ENCODE measurements around the gene CH25H. TPM values are rescaled to one million over a fixed set of nuclear protein-coding genes. Genes with fewer than 3 reads are reported as not detected.

CH25H gene
- total RNA-seq, 2 experiments from 2014 or later, result 0.12 to 0.22 TPM

DNA sequence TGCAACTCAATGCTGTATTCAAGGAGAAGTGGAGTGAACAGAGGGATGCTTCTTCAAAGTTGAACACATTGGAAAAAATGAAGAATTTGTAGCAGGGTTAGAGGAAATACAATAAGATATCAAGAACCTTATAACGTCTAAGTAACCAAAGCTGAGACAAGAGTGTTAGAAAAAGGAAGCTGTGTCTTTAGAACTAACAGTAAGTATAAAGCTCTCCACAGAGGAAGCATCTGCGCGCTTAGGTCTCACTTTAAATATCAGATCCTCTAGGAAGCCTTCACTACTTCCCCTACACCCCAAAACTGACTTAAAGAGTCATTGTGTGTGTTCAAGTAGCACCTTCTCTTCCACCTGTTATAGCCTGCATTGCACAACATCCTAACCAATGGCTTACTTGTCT, 43.0 kb downstream of the CH25H start:
- Mint-ChIP-seq H3K27me3 (ENCODE audit: low read depth) (peaks cover 11% of the 10 kb centered on the region), H3K36me3 (ENCODE audit: low read depth) (no peaks in the 10 kb centered on the region), H3K27ac (peak overlapping the region; percentile 5), H3K4me1 (ENCODE audit: low read depth) (peaks cover 30% of the 10 kb centered on the region), H3K9me3 (no peaks in the 10 kb centered on the region), H3K4me3 (peak overlapping the region; percentile 33)
- intact Hi-C loops (cut with micrococcal nuclease), result loop anchor here (5.0 kb wide), 2 partner anchors 317 to 1072 kb away; no protein-coding TSS in a partner anchor
- peak; percentile 5 for DNase-seq
- CTCF ChIA-PET, result interaction anchor here (0.8 to 2.3 kb wide), 7 partner anchors 43 to 87 kb away, joined by 3 to 7 read pairs (median 4); partner anchors contain the start of genes CH25H and LIPA

DNA sequence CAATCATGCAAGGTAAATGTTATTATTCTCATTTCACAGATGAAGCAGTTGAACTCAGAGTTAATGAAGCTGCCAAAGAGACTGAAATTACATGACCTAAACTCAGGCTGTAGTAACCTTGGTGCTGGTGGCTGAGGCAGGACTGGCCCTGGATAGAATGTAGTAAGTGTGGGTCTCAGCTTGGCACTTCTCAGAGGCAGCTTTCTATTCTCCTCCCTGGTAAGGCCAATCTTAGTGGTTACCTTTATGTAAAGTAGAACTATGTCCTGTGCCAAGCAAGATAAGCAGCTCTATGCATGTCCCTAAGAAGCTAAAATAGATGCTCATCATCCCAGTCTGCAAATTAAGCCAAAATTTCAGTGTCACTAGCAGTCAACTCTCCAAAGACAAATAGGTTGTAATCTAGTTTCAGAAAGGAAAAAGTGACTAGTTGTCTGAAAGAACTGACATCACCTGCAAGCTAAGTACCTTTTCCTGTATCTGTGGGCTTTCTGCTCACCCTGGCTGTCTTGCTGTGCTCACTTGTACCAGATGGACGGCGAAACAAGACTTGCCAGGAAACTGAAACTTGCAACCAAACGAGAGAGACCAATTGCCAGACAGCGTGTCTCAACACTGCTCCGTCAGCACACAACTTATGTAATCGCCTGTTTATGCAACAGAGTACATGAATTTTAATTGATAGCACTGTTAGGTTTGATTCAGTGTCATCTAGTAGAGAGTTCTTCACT, 43.7 kb downstream of the CH25H start:
- Mint-ChIP-seq H3K9me3 (no peaks in the 10 kb centered on the region), H3K27me3 (ENCODE audit: low read depth) (peaks cover 7% of the 10 kb centered on the region), H3K36me3 (ENCODE audit: low read depth) (no peaks in the 10 kb centered on the region), H3K4me1 (ENCODE audit: low read depth) (peaks cover 36% of the 10 kb centered on the region), H3K27ac (peak overlapping the region; percentile 5), H3K4me3 (peak overlapping the region; percentile 33)
- peak; percentile 69 for DNase-seq
- CTCF ChIA-PET, result interaction anchor here (0.6 to 2.3 kb wide), 9 partner anchors 43 to 353 kb away, joined by 3 to 7 read pairs (median 4); partner anchors contain the start of genes CH25H and LIPA
- intact Hi-C loops (cut with micrococcal nuclease), result loop anchor here (1.0 to 5.0 kb wide), 9 partner anchors 44 to 1071 kb away; partner anchors contain the start of genes CH25H and FAS

DNA sequence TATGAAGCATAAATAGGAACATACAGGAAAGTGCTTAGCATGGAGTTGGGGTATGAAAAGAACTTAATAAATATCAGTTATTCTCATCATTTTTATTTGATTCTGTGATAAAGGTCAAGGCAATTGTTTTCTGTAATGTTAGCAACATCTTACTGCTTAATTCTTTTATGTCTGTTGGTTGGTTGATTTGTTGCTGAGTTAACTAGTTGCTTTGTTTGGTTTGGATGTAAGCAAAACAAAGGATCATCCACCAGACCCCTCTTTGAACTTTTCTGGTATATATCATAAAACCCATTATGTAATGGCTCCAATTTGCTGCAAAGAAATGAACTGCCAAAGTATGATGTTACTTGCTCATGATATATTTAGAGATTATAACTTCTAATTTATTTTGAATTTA, 44.5 kb downstream of the CH25H start:
- H3K36me3 Mint-ChIP-seq (ENCODE audit: low read depth), result no peaks in the 10 kb centered on the region
- no peak overlapping the region for H3K4me3 Mint-ChIP-seq
- H3K27ac Mint-ChIP-seq, result no peak overlapping the region
- DNase-seq, result no peak
- intact Hi-C loops (cut with micrococcal nuclease), result loop anchor here (2.0 to 5.0 kb wide), 4 partner anchors 315 to 1070 kb away; no protein-coding TSS in a partner anchor
- peaks cover 38% of the 10 kb centered on the region for H3K4me1 Mint-ChIP-seq (ENCODE audit: low read depth)
- peaks cover 7% of the 10 kb centered on the region for H3K27me3 Mint-ChIP-seq (ENCODE audit: low read depth)
- H3K9me3 Mint-ChIP-seq, result no peaks in the 10 kb centered on the region
- CTCF ChIA-PET, result interaction anchor here (0.6 to 2.3 kb wide), 3 partner anchors 51 to 352 kb away, joined by 3 to 7 read pairs (median 3); no protein-coding TSS in a partner anchor

DNA sequence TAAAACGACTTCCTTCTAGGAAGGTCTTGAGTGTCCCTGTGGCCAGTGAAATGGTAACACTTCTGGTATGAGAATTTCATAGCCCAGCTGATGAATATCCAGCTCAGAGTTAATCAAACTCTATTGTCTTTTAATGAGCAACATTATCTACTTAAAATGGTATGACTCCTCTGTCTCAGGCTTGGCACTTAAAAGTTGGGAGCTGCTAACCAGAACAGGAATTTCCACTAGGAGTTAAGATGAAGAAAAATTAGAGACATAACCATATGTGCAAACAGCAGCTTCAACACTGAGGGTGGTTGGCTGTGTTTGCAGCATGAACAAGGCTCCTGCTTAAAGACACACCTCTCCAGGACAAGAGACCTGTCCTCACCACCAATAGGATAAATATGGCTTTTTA, 46.8 kb downstream of the CH25H start:
- peaks cover 18% of the 10 kb centered on the region for H3K27me3 Mint-ChIP-seq (ENCODE audit: low read depth)
- no peaks in the 10 kb centered on the region for H3K36me3 Mint-ChIP-seq (ENCODE audit: low read depth)
- no peaks in the 10 kb centered on the region for H3K9me3 Mint-ChIP-seq
- DNase-seq, result no peak
- intact Hi-C loops (cut with micrococcal nuclease), result loop anchor here (5.0 kb wide), 2 partner anchors 313 to 1068 kb away; no protein-coding TSS in a partner anchor
- CTCF ChIA-PET, result no interaction called here
- H3K27ac Mint-ChIP-seq, result no peak overlapping the region
- peaks cover 30% of the 10 kb centered on the region for H3K4me1 Mint-ChIP-seq (ENCODE audit: low read depth)
- H3K4me3 Mint-ChIP-seq, result no peak overlapping the region

DNA sequence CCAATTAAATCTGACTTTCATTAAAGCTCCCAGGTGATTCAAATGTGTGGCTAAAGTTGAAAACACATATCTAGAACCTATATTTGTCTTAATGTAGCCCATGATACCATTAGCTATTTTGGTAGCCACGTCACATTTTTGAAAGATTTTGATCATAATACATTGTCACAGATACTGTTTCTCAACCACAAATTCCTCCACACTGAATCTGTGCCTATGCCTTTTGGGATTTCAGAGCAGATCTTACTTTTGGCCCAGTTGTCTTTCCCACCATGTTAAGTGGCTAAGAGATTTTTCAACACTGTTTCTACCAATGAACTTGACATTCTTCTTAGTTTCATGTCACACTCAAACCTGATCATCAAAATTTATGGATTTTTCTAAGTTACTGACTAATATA, 47.4 kb downstream of the CH25H start:
- no peak for DNase-seq
- Mint-ChIP-seq H3K4me1 (ENCODE audit: low read depth) (peaks cover 26% of the 10 kb centered on the region), H3K9me3 (no peaks in the 10 kb centered on the region), H3K27ac (no peak overlapping the region), H3K4me3 (no peak overlapping the region), H3K36me3 (ENCODE audit: low read depth) (no peaks in the 10 kb centered on the region), H3K27me3 (ENCODE audit: low read depth) (peaks cover 22% of the 10 kb centered on the region)
- CTCF ChIA-PET, result no interaction called here
- intact Hi-C loops (cut with micrococcal nuclease), result loop anchor here (5.0 kb wide), 2 partner anchors 312 to 1067 kb away; no protein-coding TSS in a partner anchor

DNA sequence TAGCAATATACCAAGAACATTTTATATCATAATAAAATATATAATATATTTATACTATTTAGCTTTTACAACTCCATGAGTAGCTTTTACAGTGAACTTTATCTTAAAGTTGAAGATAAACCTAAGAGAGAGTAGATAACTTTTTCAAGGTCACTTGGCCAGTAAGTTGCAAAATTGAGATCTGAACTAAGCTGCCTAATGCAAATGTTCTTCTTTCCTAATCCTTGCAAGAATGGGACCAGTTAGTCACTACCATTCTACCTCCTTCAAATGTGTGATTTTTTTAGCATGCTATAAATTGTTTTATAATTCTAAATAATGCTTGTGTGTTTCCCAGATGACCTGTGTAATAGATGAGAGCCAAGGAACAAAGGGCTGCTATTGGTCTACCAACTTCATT, 47.8 kb downstream of the CH25H start:
- Mint-ChIP-seq H3K27me3 (ENCODE audit: low read depth) (peaks cover 26% of the 10 kb centered on the region), H3K4me1 (ENCODE audit: low read depth) (peaks cover 21% of the 10 kb centered on the region), H3K4me3 (no peak overlapping the region), H3K9me3 (no peaks in the 10 kb centered on the region), H3K36me3 (ENCODE audit: low read depth) (no peaks in the 10 kb centered on the region), H3K27ac (no peak overlapping the region)
- DNase-seq, result no peak
- CTCF ChIA-PET, result no interaction called here
- intact Hi-C loops (cut with micrococcal nuclease), result no loop called here

DNA sequence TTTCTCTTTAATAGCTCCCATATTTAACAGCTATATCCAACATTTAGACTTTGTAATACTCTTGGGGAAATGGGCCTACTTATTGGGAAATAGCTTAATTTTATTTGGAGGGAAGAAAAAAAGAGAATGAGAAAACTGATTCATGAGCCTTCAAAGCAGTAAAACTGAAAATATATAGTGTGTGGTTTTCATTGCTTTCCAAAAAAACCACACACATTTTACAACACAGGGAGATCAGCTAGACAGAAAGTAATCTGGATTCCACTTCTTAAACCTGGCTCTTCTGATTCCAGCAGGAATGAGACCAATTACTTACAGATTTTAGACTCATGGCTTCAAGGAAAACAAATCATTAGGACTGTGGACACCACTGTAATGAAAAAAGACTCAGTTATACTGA, 48.7 kb downstream of the CH25H start:
- H3K4me1 Mint-ChIP-seq (ENCODE audit: low read depth), result peaks cover 12% of the 10 kb centered on the region
- no peak for DNase-seq
- H3K27me3 Mint-ChIP-seq (ENCODE audit: low read depth), result peaks cover 27% of the 10 kb centered on the region
- H3K36me3 Mint-ChIP-seq (ENCODE audit: low read depth), result no peaks in the 10 kb centered on the region
- no peak overlapping the region for H3K27ac Mint-ChIP-seq
- H3K4me3 Mint-ChIP-seq, result no peak overlapping the region
- no peaks in the 10 kb centered on the region for H3K9me3 Mint-ChIP-seq
- CTCF ChIA-PET, result interaction anchor here (0.8 kb wide), 1 partner anchor 354 kb away, joined by 4 read pairs; no protein-coding TSS in a partner anchor
- intact Hi-C loops (cut with micrococcal nuclease), result no loop called here

DNA sequence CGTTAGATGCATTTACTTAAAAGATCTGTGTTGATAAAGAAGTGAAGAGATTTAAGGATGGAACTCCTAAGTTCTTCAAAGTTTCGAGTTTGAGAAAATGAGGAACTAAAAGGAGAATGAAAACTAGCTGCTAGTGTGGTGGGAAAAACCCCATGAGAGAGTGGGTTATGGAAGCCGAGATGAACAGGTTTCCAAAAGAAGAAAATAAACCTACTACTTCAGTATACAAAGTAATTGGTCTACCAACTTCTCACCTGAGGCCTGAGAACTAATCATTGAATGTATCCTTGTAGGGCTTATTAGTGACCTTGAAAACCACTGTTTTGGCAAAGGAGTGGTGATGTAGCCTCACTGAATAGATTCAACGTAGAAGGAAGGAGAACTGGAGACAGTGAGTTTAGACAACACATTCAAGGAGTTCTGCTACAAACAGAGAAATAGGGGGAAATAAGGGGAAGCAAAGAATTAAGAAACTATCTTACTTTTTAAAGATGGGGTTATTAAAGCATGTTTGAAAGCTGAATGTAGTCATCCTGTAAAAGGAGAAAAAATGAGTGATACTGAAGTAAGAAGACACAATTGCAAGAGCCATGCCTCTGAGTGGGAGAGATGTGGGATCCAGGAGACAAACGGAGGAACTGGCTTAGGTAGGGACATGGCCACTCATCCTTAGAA, 50.8 kb downstream of the CH25H start:
- CTCF ChIA-PET, result interaction anchor here (0.6 to 1.6 kb wide), 3 partner anchors 11 to 333 kb away, joined by 3 read pairs; no protein-coding TSS in a partner anchor
- Mint-ChIP-seq H3K27me3 (ENCODE audit: low read depth) (peaks cover 27% of the 10 kb centered on the region), H3K4me3 (no peak overlapping the region), H3K9me3 (no peaks in the 10 kb centered on the region), H3K4me1 (ENCODE audit: low read depth) (peaks cover 8% of the 10 kb centered on the region), H3K27ac (no peak overlapping the region), H3K36me3 (ENCODE audit: low read depth) (no peaks in the 10 kb centered on the region)
- intact Hi-C loops (cut with micrococcal nuclease), result no loop called here
- no peak for DNase-seq

Other genes with a start within 250 kb of the CH25H start
- 10 to 100 TPM; 69.3 to 72.9 TPM for gene FAS, start 216.5 kb downstream of the CH25H start, total RNA-seq
- 10 to 100 TPM; 16.1 to 17.2 TPM for gene LIPA, start 44.5 kb upstream of the CH25H start, total RNA-seq
- gene IFIT2, start 94.7 kb upstream of the CH25H start, total RNA-seq, result 10 to 100 TPM; 35.7 to 39.4 TPM
- gene IFIT3, start 120.7 kb upstream of the CH25H start, total RNA-seq, result 10 to 100 TPM; 13.9 to 14.4 TPM
- gene IFIT1B, start 170.7 kb upstream of the CH25H start, total RNA-seq, result not detected
- gene IFIT1, start 185.3 kb upstream of the CH25H start, total RNA-seq, result 1 to 10 TPM; 5.9 to 6.0 TPM
- gene IFIT5, start 207.3 kb upstream of the CH25H start, total RNA-seq, result 1 to 10 TPM; 7.0 to 7.2 TPM

Measured in activated naive CD4-positive, alpha-beta T cell treated with anti-CD3 and anti-CD28 coated beads for 36 hours (primary cell).